Choroid plexus epithelial cell (primary cell): ENCODE data around the gene ORAI3.

Experiments
- DNase-seq: peaks from one replicate; pipeline ENCODE4 v3.0.0-alpha.2; 2010; ENCODE audit warnings: low read depth
- H3K4me3 ChIP-seq: 2 replicates; pipeline ENCODE4 v1.5.1; 2011; ENCODE audit warnings: low read depth, mild to moderate bottlenecking, control low read depth, low read length, moderate library complexity
- TF ChIP-seq, protein P1 (sequence below): conservative IDR thresholded peaks from 2 replicates; pipeline ENCODE4 v1.5.1; 2011; ENCODE audit warnings: low read depth, mild to moderate bottlenecking, control low read depth, inconsistent platforms, low read length, moderate library complexity

ORAI3 gene

DNA sequence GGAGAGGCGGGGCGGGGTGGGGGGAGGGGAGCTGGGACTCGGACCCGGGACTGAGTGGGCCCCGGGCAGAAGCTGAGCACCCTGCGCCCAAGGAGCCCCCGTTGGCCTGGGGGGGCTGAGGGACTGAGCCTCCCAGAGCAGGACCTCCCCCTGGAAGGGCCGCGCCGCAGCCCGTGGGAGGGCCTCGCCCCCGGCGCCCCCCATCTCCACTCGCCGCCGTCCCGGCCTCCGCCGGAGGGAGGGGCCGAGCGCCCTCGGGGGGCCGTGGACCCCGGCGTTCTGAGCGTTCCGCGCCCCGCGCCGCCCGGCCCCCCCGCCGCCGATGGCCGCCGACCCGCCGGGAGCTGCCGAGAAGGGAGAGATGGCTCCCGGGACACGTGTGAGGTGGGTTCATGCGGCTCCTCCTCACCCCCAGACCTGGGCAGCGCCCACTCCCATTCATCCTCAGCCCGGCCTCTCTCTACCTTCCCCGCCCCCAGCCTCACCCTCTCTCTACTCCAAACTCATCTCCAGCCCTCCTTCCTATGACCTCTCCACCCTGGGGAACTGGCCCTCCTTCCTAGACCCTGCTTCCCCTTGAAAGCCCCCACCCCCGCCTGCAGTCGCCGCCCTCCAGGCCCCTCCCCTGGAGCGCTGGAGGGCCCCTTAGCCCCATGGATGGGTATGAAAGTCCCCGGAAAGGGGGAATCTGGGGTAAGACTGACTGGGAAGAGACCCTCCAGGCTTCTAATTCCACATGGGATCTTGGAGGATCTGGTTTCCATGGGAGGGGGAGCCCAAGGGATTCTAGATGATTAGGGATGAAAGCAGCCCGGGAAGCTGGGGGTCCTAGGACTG, 24.6 kb upstream of the ORAI3 start:
- DNase-seq, result no peak
- H3K4me3 ChIP-seq, result peak overlapping the region; percentile 97

GRCh38 chr16:30924913-30925631, 23.8 kb upstream of the ORAI3 start:
- no peak for DNase-seq
- H3K4me3 ChIP-seq, result peak overlapping the region; percentile 97
- TF ChIP-seq, protein P1, sequence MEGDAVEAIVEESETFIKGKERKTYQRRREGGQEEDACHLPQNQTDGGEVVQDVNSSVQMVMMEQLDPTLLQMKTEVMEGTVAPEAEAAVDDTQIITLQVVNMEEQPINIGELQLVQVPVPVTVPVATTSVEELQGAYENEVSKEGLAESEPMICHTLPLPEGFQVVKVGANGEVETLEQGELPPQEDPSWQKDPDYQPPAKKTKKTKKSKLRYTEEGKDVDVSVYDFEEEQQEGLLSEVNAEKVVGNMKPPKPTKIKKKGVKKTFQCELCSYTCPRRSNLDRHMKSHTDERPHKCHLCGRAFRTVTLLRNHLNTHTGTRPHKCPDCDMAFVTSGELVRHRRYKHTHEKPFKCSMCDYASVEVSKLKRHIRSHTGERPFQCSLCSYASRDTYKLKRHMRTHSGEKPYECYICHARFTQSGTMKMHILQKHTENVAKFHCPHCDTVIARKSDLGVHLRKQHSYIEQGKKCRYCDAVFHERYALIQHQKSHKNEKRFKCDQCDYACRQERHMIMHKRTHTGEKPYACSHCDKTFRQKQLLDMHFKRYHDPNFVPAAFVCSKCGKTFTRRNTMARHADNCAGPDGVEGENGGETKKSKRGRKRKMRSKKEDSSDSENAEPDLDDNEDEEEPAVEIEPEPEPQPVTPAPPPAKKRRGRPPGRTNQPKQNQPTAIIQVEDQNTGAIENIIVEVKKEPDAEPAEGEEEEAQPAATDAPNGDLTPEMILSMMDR, result no peak

More for the DNA sequence above, 24.6 kb upstream of the ORAI3 start:
- TF ChIP-seq, protein P1, result no peak

DNA sequence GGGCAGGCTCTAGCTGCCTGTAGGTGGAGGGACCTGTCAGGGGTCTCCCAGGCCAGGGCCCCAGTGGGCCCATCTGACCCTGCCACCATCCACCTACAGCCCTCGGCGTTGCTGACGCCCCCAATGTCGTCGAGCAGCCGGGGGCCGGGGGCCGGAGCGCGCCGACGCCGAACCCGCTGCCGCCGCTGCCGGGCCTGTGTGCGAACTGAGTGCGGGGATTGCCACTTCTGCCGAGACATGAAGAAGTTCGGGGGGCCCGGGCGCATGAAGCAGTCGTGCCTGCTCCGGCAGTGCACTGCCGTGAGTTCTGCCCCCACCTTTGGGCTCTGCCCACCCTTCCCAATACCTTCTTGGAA, 23.3 kb upstream of the ORAI3 start:
- TF ChIP-seq, protein P1, result no peak

GRCh38 chr16:30925995-30926811, 22.7 kb upstream of the ORAI3 start:
- TF ChIP-seq, protein P1, result no peak
- no peak for DNase-seq
- H3K4me3 ChIP-seq, result no peak overlapping the region

More for the DNA sequence above, 23.3 kb upstream of the ORAI3 start:
- DNase-seq, result no peak
- peak overlapping the region; percentile 97 for H3K4me3 ChIP-seq

DNA sequence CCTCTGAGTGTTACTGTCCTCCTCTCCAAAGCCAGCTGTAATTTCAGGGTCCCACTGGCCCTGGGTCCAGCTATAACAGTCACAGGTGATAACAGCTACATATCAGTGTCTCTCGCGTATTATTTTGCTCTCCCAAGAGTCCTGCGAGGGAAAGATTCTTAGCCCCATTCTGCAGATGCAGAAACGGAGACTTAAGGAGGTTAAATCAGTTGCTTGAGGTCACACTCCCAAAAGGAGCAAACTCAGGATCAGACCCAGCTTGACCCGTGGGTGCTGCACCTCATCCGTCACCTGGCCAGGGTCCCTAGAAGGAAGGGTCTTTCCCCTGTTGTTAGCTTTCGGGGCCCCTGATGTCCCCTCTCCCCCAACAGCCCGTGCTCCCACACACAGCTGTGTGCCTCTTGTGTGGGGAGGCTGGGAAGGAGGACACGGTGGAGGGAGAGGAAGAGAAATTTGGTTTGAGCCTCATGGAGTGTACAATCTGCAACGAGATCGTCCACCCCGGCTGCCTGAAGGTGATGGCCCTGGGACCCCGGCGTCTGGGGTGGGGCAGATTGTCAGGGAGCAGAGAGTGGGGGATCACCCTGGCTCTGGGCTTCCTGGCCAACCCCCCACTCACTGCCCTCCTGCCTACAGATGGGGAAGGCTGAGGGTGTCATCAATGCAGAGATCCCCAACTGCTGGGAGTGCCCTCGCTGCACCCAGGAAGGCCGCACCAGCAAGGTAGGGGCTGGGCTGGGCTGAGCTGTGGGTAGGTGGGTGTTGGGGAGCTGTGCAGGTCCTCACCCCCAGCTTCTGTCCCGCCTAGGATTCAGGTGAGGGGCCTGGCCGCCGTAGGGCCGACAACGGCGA, 21.7 kb upstream of the ORAI3 start:
- TF ChIP-seq, protein P1, result no peak
- DNase-seq, result no peak
- H3K4me3 ChIP-seq, result no peak overlapping the region

- no peak overlapping the region for H3K4me3 ChIP-seq
- TF ChIP-seq, protein P1, result no peak
- peak; percentile 64 for DNase-seq
Observed at GRCh38 chr16:30927789-30928378, 21.0 kb upstream of the ORAI3 start.
